ENCODE results near the gene ZNF84.

GRCh38 chr12:133105620-133106019 is 68.3 kb downstream of the ZNF84 start:
- no peak for TF ChIP-seq CTCF (IDR thresholded peaks at IDR 0.05)
- TF ChIP-seq POLR2A (IDR thresholded peaks at IDR 0.05), result no peak
